GM04504 (cell line): ENCODE data around the gene ADARB2.

Experiments
- DNase-seq: peaks from one replicate; pipeline ENCODE4 v3.0.0-alpha.2; 2012; ENCODE audit warnings: low read depth

The ADARB2 gene

GRCh38 chr10:1661859-1662437, 75.4 kb downstream of the ADARB2 start:
- no peak for DNase-seq

GRCh38 chr10:1661416-1661815, 75.9 kb downstream of the ADARB2 start:
- no peak for DNase-seq

- no peak for DNase-seq
Measured at GRCh38 chr10:1660815-1661214, 76.5 kb downstream of the ADARB2 start.

GRCh38 chr10:1660386-1660785, 76.9 kb downstream of the ADARB2 start:
- no peak for DNase-seq

- DNase-seq, result no peak
Measured at GRCh38 chr10:1659221-1659791, 78.0 kb downstream of the ADARB2 start.

GRCh38 chr10:1658658-1659057, 78.7 kb downstream of the ADARB2 start:
- no peak for DNase-seq

GRCh38 chr10:1657479-1657878, 79.8 kb downstream of the ADARB2 start:
- DNase-seq, result no peak

GRCh38 chr10:1655367-1655766, 82.0 kb downstream of the ADARB2 start:
- DNase-seq, result no peak

- no peak for DNase-seq
Measured at GRCh38 chr10:1654811-1655356, 82.4 kb downstream of the ADARB2 start.

- no peak for DNase-seq
Measured at GRCh38 chr10:1654247-1654646, 83.1 kb downstream of the ADARB2 start.

- DNase-seq, result no peak
Measured at GRCh38 chr10:1653321-1653720, 84.0 kb downstream of the ADARB2 start.

GRCh38 chr10:1652151-1652550, 85.2 kb downstream of the ADARB2 start:
- DNase-seq, result no peak

GRCh38 chr10:1651270-1651966, 85.9 kb downstream of the ADARB2 start:
- DNase-seq, result no peak

- no peak for DNase-seq
Measured at GRCh38 chr10:1650542-1651269, 86.6 kb downstream of the ADARB2 start.

GRCh38 chr10:1648648-1649047, 88.7 kb downstream of the ADARB2 start:
- no peak for DNase-seq

- DNase-seq, result no peak
Measured at GRCh38 chr10:1646332-1646731, 91.0 kb downstream of the ADARB2 start.

- no peak for DNase-seq
Measured at GRCh38 chr10:1645896-1646295, 91.4 kb downstream of the ADARB2 start.

GRCh38 chr10:1644191-1644711, 93.1 kb downstream of the ADARB2 start:
- DNase-seq, result no peak

- no peak for DNase-seq
Measured at GRCh38 chr10:1643908-1644179, 93.5 kb downstream of the ADARB2 start.

- no peak for DNase-seq
Measured at GRCh38 chr10:1643161-1643907, 94.0 kb downstream of the ADARB2 start.

GRCh38 chr10:1642600-1643160, 94.6 kb downstream of the ADARB2 start:
- no peak for DNase-seq

- no peak for DNase-seq
Measured at GRCh38 chr10:1641402-1641801, 95.9 kb downstream of the ADARB2 start.
